ENCODE results near the gene ODAD3.
"Not testable (repeated sequence)": the region's sequence is repeated elsewhere in the genome, so short reads cannot be mapped to it uniquely, and the experiment has no call there.

DNA sequence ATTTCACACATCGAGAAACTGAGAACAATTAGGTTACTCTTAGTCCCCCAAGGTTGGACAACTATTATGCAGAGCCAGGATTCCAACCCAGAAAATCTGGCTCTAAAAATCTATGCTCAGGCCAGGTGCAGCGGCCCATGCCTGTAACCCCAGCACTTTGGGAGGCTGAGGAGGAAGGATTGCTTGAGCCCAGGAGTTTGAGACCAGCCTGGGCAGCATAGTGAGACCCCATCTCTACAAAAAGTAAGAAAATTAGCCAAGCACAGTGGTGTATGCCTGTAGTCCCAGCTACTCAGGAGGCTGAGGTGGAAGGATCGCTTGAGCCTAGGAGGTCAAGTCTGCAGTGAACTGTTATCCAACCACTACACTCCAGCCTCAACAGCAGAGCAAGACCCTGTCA lies 1.4 kb downstream of the ODAD3 start:
- TF ChIP-seq CTCF (conservative IDR thresholded peaks at IDR 0.05); EZH2 (IDR thresholded peaks at IDR 0.05; ENCODE audit: low read depth): not testable (repeated sequence)
